H1 (cell line): ENCODE data around the gene TASOR2. TPM values are rescaled to one million over a fixed set of nuclear protein-coding genes. Genes with fewer than 3 reads are reported as not detected.

ENCODE experiments used
- E2F6 ChIP-seq: IDR thresholded peaks from 2 replicates; pipeline ENCODE4 v1.6.1; 2012; ENCODE audit warnings: inconsistent platforms
- POLR2A ChIP-seq, 2 experiments: IDR thresholded peaks; 1 replicate in 1 of 2; 2 replicates in 1 of 2; pipeline ENCODE4 v1.6.1; 2011; ENCODE audit warnings: low read depth in 2 of 2, low read length in 2 of 2, mild to moderate bottlenecking in 2 of 2; ENCODE audit errors: control extremely low read depth in 1 of 2
- TEAD4 ChIP-seq: IDR thresholded peaks from 2 replicates; pipeline ENCODE4 v1.6.1; 2012; ENCODE audit warnings: low read depth, low read length, inconsistent platforms, mixed read lengths
- polyA plus RNA-seq, 7 experiments: library from polyadenylated mRNA; depleted of rRNA in 3 of 7; stranded (reverse) in 5 of 7; unstranded in 2 of 7; fragments of >200 nt in 5 of 7; fragments of 200-250 nt in 2 of 7; gene quantifications; 1 replicate in 5 of 7; 2 replicates in 1 of 7; 4 replicates in 1 of 7; pipeline versions ENCODE4 v1.2.1 to v1.2.3, GENCODE V29; 2011 to 2013; ENCODE audit warnings: missing spikeins in 2 of 7, mixed read lengths in 2 of 7
- total RNA-seq: library from RNA; stranded (reverse); fragmentation: NEBNext Ultra II Directional; extraction: Animal tissue kit (Norgen Biotek cat#: 25700); gene quantifications from 2 replicates; pipeline ENCODE4 v1.2.1, GENCODE V29; 2021

The TASOR2 gene
- total and polyA plus RNA-seq, 2 of the 8 experiments (the other 6 are each of a cell fraction or from before 2014, with no cell fraction given), result 13.1 to 74.9 TPM

- TF ChIP-seq E2F6 (no peak), POLR2A (IDR thresholded peaks at IDR 0.05; ENCODE audit: control extremely low read depth in 1 of 2, low read depth in 2 of 2, low read length in 2 of 2) (no peak), TEAD4 (no peak)
Observed at GRCh38 chr10:5659702-5660528, 24.7 kb upstream of the TASOR2 start (continued).
